K562 (cell line): Measurements from ENCODE around the gene KCNK1. TPM values are rescaled to one million over a fixed set of nuclear protein-coding genes. Genes with fewer than 3 reads are reported as not detected.

ENCODE experiments used
- ATAC-seq: fragments of 200-7000 bp; cut with Tn5 transposase; 3 replicates; pipeline ENCODE4 v1.9.1; 2020; ENCODE audit warnings: moderate library complexity
- BruUV-seq: library from RNA; stranded (reverse); fragments of 400-500 nt; replicated peaks from 2 replicates; lab custom pipeline; 2021; lab: Mats Ljungman, UMichigan
- CTCF ChIA-PET: fragments of 300-600 bp; formaldehyde crosslinking; extraction: SDS; loops from one replicate; lab custom pipeline; 2021; ENCODE audit warnings: low intra/inter-chr PET ratio; lab: Yijun Ruan, JAX
- POLR2A ChIA-PET: fragments of 300-600, 350-650 bp; sonication (Branson Sonifier 250); formaldehyde crosslinking; extraction: SDS; loops from one replicate; lab custom pipeline; 2021; ENCODE audit warnings: antibody characterized with exemption, inconsistent platforms; lab: Yijun Ruan, JAX
- DNase-seq, 4 experiments: peaks; one replicate each; pipeline versions ENCODE4 v3.0.0 to v3.0.0-alpha.2; 2011 to 2018; ENCODE audit warnings: low spot score in 3 of 4, mixed read lengths in 3 of 4; ENCODE audit errors: extremely low read depth in 1 of 4
- FAIRE-seq: peaks from 2 replicates; lab custom pipeline; 2011; peaks lifted over from hg19 to GRCh38; lab: Jason Lieb, UNC
- H2AFZ ChIP-seq: 2 replicates; pipeline ENCODE4 v1.6.0; 2011; ENCODE audit warnings: low read depth, low read length, control low read depth, inconsistent platforms
- H3K27ac ChIP-seq: fragments of 200-600 bp; 3 replicates; pipeline ENCODE4 v1.8.0; 2011; ENCODE audit warnings: low read depth, mild to moderate bottlenecking, control low read depth, inconsistent platforms, low read length, moderate library complexity, mixed read lengths; ENCODE audit errors: extremely low read depth
- H3K27me3 ChIP-seq, 2 experiments: fragments of 300-600 bp in 1 of 2; 2 replicates in 1 of 2; 3 replicates in 1 of 2; pipeline versions ENCODE4 v1.6.0 to v1.8.0; 2011; ENCODE audit warnings: inconsistent platforms in 2 of 2, low read length in 2 of 2, mild to moderate bottlenecking in 1 of 2, mixed read lengths in 1 of 2, moderate library complexity in 1 of 2; ENCODE audit not compliant: control insufficient read depth in 2 of 2, insufficient read depth in 2 of 2
- H3K36me3 ChIP-seq: fragments of 300-600 bp; 3 replicates; pipeline ENCODE4 v1.8.0; 2011; ENCODE audit warnings: mild to moderate bottlenecking, low read length, inconsistent platforms; ENCODE audit not compliant: control insufficient read depth, insufficient read depth
- H3K4me1 ChIP-seq, 2 experiments: fragments of 200-600 bp in 1 of 2; replicated peaks in 1 of 2; 2 replicates in 1 of 2; 3 replicates in 1 of 2; pipeline versions ENCODE4 v1.5.1 to v1.8.0; 2011; ENCODE audit warnings: inconsistent platforms in 2 of 2, low read length in 2 of 2, mild to moderate bottlenecking in 1 of 2, mixed read lengths in 1 of 2, moderate library complexity in 1 of 2; ENCODE audit not compliant: control insufficient read depth in 2 of 2, insufficient read depth in 2 of 2
- H3K4me2 ChIP-seq: 2 replicates; pipeline ENCODE4 v1.6.1; 2011; ENCODE audit warnings: low read length, control low read depth, inconsistent platforms, mixed read lengths; ENCODE audit not compliant: insufficient read depth
- H3K4me3 ChIP-seq: fragments of 200-600 bp; sonication (generic), shearing (Covaris generic); 2 replicates; pipeline ENCODE4 v1.5.1; 2016; ENCODE audit warnings: control low read depth, inconsistent platforms
- H3K79me2 ChIP-seq: fragments of 200-600 bp; 3 replicates; pipeline ENCODE4 v1.8.0; 2011; ENCODE audit warnings: low read length, inconsistent platforms; ENCODE audit not compliant: control insufficient read depth, insufficient read depth
- H3K9ac ChIP-seq, 2 experiments: 2 replicates each; pipeline versions ENCODE4 v1.6.0 to v1.6.1; 2011; ENCODE audit warnings: low read depth in 2 of 2, low read length in 2 of 2, control low read depth in 1 of 2, inconsistent platforms in 1 of 2, mild to moderate bottlenecking in 1 of 2, mixed read lengths in 1 of 2; ENCODE audit not compliant: insufficient read depth in 1 of 2
- H3K9me1 ChIP-seq: one replicate; pipeline ENCODE4 v1.6.0; 2011; ENCODE audit warnings: inconsistent platforms, mild to moderate bottlenecking, low read length, moderate library complexity; ENCODE audit not compliant: control insufficient read depth, insufficient read depth
- H3K9me3 ChIP-seq: replicated peaks from 2 replicates; pipeline ENCODE4 v1.5.1; 2011; ENCODE audit warnings: low read depth, low read length, inconsistent platforms; ENCODE audit not compliant: control insufficient read depth, insufficient read depth
- H4K20me1 ChIP-seq: replicated peaks from 2 replicates; pipeline ENCODE4 v1.6.1; 2011; ENCODE audit warnings: low read length, inconsistent platforms, mixed read lengths; ENCODE audit not compliant: control insufficient read depth, insufficient read depth
- ATF2 ChIP-seq: sonication (generic); formaldehyde crosslinking; IDR thresholded peaks from 2 replicates; pipeline ENCODE4 v1.8.1; 2022; ENCODE audit warnings: missing genetic modification reagents
- BCL6 ChIP-seq: fragments of 250-450 bp; sonication (Bioruptor Pico); IDR thresholded peaks from 2 replicates; pipeline ENCODE4 v1.4.0; 2020
- CBX5 ChIP-seq: IDR thresholded peaks from 2 replicates; pipeline ENCODE4 v1.6.1; 2014; ENCODE audit warnings: low read depth, borderline replicate concordance
- EGR1 ChIP-seq: fragments of 450-650 bp; conservative IDR thresholded peaks from 2 replicates; pipeline ENCODE4 v1.6.1; 2017; ENCODE audit warnings: mild to moderate bottlenecking
- EP400 ChIP-seq: fragments of 450-650 bp; IDR thresholded peaks from 2 replicates; pipeline ENCODE4 v1.6.1; 2017; ENCODE audit warnings: antibody characterized with exemption, mild to moderate bottlenecking, moderate library complexity
- HDAC2 ChIP-seq: fragments of 450-650 bp; IDR thresholded peaks from 2 replicates; pipeline ENCODE4 v1.6.1; 2016; ENCODE audit warnings: mild to moderate bottlenecking
- IRF1 ChIP-seq: sonication (generic); formaldehyde crosslinking; IDR thresholded peaks from 2 replicates; pipeline ENCODE4 v1.8.0; 2022; ENCODE audit warnings: missing genetic modification reagents, mild to moderate bottlenecking, borderline replicate concordance
- MAFK ChIP-seq: IDR thresholded peaks from 2 replicates; pipeline ENCODE4 v1.6.1; 2011; ENCODE audit warnings: low read length, improper control_type of control experiment
- NR4A1 ChIP-seq, 2 experiments: fragments of 250-450 bp in 1 of 2; fragments of 450-650 bp in 1 of 2; sonication (Bioruptor Pico) in 1 of 2; IDR thresholded peaks; 2 replicates each; pipeline versions ENCODE4 v1.4.0 to v1.6.1; 2016 to 2020; ENCODE audit warnings: mild to moderate bottlenecking in 2 of 2, missing compliant biosample characterization in 1 of 2, missing genetic modification characterization in 1 of 2, moderate library complexity in 1 of 2
- POLR2B ChIP-seq: fragments of 450-650 bp; IDR thresholded peaks from 2 replicates; pipeline ENCODE4 v1.6.1; 2018; ENCODE audit warnings: low read depth; ENCODE audit not compliant: partially characterized antibody
- ZFPM2 ChIP-seq: fragments of 250-450 bp; sonication (Bioruptor Pico); IDR thresholded peaks from 2 replicates; pipeline ENCODE4 v1.5.1; 2022; ENCODE audit warnings: mild to moderate bottlenecking
- WGBS: fragments of 100-300 bp; shearing (Covaris generic); methylation state at CpG from one replicate; pipeline ENCODE4 v1.1.6; 2016; ENCODE audit warnings: low coverage, mixed read lengths; ENCODE audit not compliant: insufficient coverage; ENCODE audit errors: missing lambda C conversion rate; 5-methylcytosine and 5-hydroxymethylcytosine counted together
- in situ Hi-C: fragments of 300-500 bp; cut with MboI; formaldehyde crosslinking; loops from 4 replicates; pipeline ENCODE4 v1.15.0; 2018; ENCODE audit warnings: inconsistent platforms, mixed read lengths
- intact Hi-C: fragments of 100-400 bp; cut with micrococcal nuclease; formaldehyde crosslinking; loops from 2 replicates; pipeline ENCODE4 v1.14.2; 2022
- polyA plus RNA-seq, 8 experiments: library from polyadenylated mRNA; depleted of rRNA in 4 of 8; stranded (reverse) in 5 of 8; unstranded in 3 of 8; fragments of >200 nt; fragmentation: Nextera tagmentation in 2 of 8; fragmentation: Illumina TruSeq in 1 of 8; extraction: Ambion mirVana in 2 of 8; extraction: Trizol in 1 of 8; gene quantifications; 2 replicates each; pipeline versions ENCODE4 v1.2.1 to v1.2.3, GENCODE V29; 2011 to 2014; ENCODE audit warnings: inconsistent platforms in 1 of 8, missing spikeins in 1 of 8
- total RNA-seq, 7 experiments: library from RNA; depleted of rRNA in 6 of 7; stranded (reverse); fragments of >200 nt in 6 of 7; fragmentation: Illumina TruSeq in 2 of 7; extraction: Trizol in 2 of 7; gene quantifications; 2 replicates each; pipeline versions ENCODE4 v1.2.1 to v1.2.3, GENCODE V29; 2011 to 2021; ENCODE audit warnings: low replicate concordance in 1 of 7

Gene KCNK1
- total and polyA plus RNA-seq, 9 of the 15 experiments (the other 6 are each of a cell fraction or from before 2014, with no cell fraction given), result 3.1 to 22.7 (median 6.0) TPM

GRCh38 chr1:233639611-233640010, 25.7 kb downstream of the KCNK1 start:
- ATAC-seq (no peak), FAIRE-seq (no peak), DNase-seq (no peak)
- in situ Hi-C loops, result no loop called here
- no TSS peak for BruUV-seq
- Histone ChIP-seq H3K9me3 (no peaks in the 10 kb centered on the region), H3K9me1 (no peaks in the 10 kb centered on the region), H3K4me1 (peaks cover 18 to 37% of the 10 kb centered on the region in 2 experiments), H2AFZ (no peak overlapping the region), H3K27me3 (no peaks in the 10 kb centered on the region), H3K4me3 (no peak overlapping the region), H3K36me3 (peaks cover 2% of the 10 kb centered on the region), H4K20me1 (no peaks in the 10 kb centered on the region), H3K9ac (no peak overlapping the region; a peak in 1 of 4 replicates), H3K79me2 (peaks cover 25% of the 10 kb centered on the region), H3K27ac (no peak overlapping the region), H3K4me2 (no peak overlapping the region)
- ChIA-PET POLR2A (interaction anchor here (2.3 kb wide), 1 partner anchor 13 kb away, joined by 6 read pairs; no protein-coding TSS in a partner anchor), CTCF (no interaction called here)
- intact Hi-C loops, result loop anchor here (10.0 kb wide), 1 partner anchor 155 kb away; no protein-coding TSS in a partner anchor
- WGBS, result 81% methylated on average over 5 of the region's 5 CpGs
- no peak for TF ChIP-seq NR4A1 (CRISPR knock-in tag; IDR thresholded peaks at IDR 0.05)
- TF ChIP-seq NR4A1 (tag; IDR thresholded peaks at IDR 0.05), result no peak
- TF ChIP-seq CBX5, result no peak
- TF ChIP-seq EGR1, result no peak
- TF ChIP-seq MAFK, result no peak
- no peak for TF ChIP-seq ATF2 (CRISPR knock-in tag)
- TF ChIP-seq HDAC2, result no peak
- TF ChIP-seq BCL6 (CRISPR knock-in tag), result no peak
- TF ChIP-seq IRF1 (CRISPR knock-in tag), result no peak
- no peak for TF ChIP-seq ZFPM2 (CRISPR knock-in tag)
- TF ChIP-seq POLR2B, result no peak
- no peak for TF ChIP-seq EP400
